ENCODE data around the gene DNAJB14. TPM values are rescaled to one million over a fixed set of nuclear protein-coding genes. Genes with fewer than 3 reads are reported as not detected.

DNAJB14 gene
- total RNA-seq, 1 experiment from 2014 or later: 52.5 TPM

DNA sequence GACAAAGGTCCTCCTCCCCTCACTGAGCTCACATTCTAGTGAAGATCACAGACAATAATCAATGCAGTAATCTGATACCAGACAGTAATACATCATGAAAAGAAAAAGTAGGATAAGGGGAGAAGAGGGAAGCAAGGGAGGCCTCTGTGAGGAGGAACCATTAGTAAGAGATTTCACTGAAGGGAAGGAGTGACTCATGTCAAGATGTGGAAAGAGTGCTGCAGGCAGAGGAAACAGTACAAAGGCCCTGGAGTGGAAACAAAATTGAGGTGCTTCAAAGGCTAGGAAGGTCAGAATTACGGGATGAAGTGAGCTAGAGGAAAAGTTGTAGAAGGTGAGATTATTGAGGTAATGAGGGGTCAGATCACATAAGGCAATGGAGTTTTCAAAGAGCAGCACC lies 90.3 kb downstream of the DNAJB14 start:
- ChIA-PET POLR2A (no interaction called here), CTCF (no interaction called here), RAD21 (ENCODE audit: low non-redundant PET in 1 of 2, low total read pairs in 2 of 2, uncharacterized antibody in 2 of 2, unreplicated experiment in 2 of 2) (no interaction called here)
- H3K27me3 ChIP-seq (ENCODE audit: insufficient read depth, low read length): no peaks in the 10 kb centered on the region
- H3K4me1 ChIP-seq (ENCODE audit: control insufficient read depth in 1 of 2, insufficient read depth in 2 of 2, low read length in 2 of 2): peaks cover 0 to 6% of the 10 kb centered on the region in 2 experiments; a peak in 1 of 4 replicates
- no peak overlapping the region for H3K27ac ChIP-seq (ENCODE audit: low read depth, low read length)
- H2AFZ ChIP-seq (ENCODE audit: low read depth, low read length, poor library complexity, severe bottlenecking): no peak overlapping the region
- H3K9ac ChIP-seq (ENCODE audit: low read length): no peak overlapping the region
- H3K4me2 ChIP-seq (ENCODE audit: low read length): no peak overlapping the region
- DNase-seq (ENCODE audit: low read depth, low spot score) (peak; percentile 4), ATAC-seq (no peak)
- no TSS peak for BruUV-seq (replicated peaks)
- H3K4me3 ChIP-seq (replicated peaks in 1 of 2; ENCODE audit: low read depth in 1 of 2, low read length in 2 of 2): no peak overlapping the region
- H3K9me3 ChIP-seq (ENCODE audit: control insufficient read depth in 1 of 2, insufficient read depth in 1 of 2, low read depth in 1 of 2, low read length in 2 of 2): no peaks in the 10 kb centered on the region
- no peaks in the 10 kb centered on the region for H3K9me2 ChIP-seq (ENCODE audit: insufficient read depth)
- H4K20me1 ChIP-seq (ENCODE audit: insufficient read depth): no peaks in the 10 kb centered on the region
- H3K36me3 ChIP-seq (ENCODE audit: control insufficient read depth in 1 of 2, insufficient read depth in 2 of 2, low read length in 2 of 2): no peaks in the 10 kb centered on the region
- intact Hi-C loops (cut with micrococcal nuclease): no loop called here
- TF ChIP-seq JUND (IDR thresholded peaks at IDR 0.05): peak; percentile 38; the same call in 1 of the 2 replicates
- TF ChIP-seq CBX3 (IDR thresholded peaks at IDR 0.05; ENCODE audit: low read depth): no peak
- peak; percentile 28; the same call in 1 of the 2 replicates for TF ChIP-seq SP1 (IDR thresholded peaks at IDR 0.05; ENCODE audit: low read depth)
- peak; percentile 35; the same call in 1 of the 2 replicates for TF ChIP-seq CEBPB (IDR thresholded peaks at IDR 0.05; ENCODE audit: low read depth)
- no peak for TF ChIP-seq CTCF (IDR thresholded peaks at IDR 0.05 in 2 of 3, conservative IDR thresholded peaks at IDR 0.05 in 1 of 3; ENCODE audit: borderline replicate concordance in 1 of 3, insufficient read depth in 1 of 3, low read depth in 2 of 3, low read length in 2 of 3)
- no peak for TF ChIP-seq SIN3A (IDR thresholded peaks at IDR 0.05; ENCODE audit: low read depth)
- peak; percentile 73 for TF ChIP-seq TCF7L2 (IDR thresholded peaks at IDR 0.05; ENCODE audit: borderline replicate concordance, extremely low read depth, insufficient read depth, insufficient read length)
- TF ChIP-seq, protein P1, sequence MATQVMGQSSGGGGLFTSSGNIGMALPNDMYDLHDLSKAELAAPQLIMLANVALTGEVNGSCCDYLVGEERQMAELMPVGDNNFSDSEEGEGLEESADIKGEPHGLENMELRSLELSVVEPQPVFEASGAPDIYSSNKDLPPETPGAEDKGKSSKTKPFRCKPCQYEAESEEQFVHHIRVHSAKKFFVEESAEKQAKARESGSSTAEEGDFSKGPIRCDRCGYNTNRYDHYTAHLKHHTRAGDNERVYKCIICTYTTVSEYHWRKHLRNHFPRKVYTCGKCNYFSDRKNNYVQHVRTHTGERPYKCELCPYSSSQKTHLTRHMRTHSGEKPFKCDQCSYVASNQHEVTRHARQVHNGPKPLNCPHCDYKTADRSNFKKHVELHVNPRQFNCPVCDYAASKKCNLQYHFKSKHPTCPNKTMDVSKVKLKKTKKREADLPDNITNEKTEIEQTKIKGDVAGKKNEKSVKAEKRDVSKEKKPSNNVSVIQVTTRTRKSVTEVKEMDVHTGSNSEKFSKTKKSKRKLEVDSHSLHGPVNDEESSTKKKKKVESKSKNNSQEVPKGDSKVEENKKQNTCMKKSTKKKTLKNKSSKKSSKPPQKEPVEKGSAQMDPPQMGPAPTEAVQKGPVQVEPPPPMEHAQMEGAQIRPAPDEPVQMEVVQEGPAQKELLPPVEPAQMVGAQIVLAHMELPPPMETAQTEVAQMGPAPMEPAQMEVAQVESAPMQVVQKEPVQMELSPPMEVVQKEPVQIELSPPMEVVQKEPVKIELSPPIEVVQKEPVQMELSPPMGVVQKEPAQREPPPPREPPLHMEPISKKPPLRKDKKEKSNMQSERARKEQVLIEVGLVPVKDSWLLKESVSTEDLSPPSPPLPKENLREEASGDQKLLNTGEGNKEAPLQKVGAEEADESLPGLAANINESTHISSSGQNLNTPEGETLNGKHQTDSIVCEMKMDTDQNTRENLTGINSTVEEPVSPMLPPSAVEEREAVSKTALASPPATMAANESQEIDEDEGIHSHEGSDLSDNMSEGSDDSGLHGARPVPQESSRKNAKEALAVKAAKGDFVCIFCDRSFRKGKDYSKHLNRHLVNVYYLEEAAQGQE (IDR thresholded peaks at IDR 0.05; ENCODE audit: low read depth): no peak
- no peak for TF ChIP-seq SRF (IDR thresholded peaks at IDR 0.05; ENCODE audit: low read depth)
- 0 out of 2 replicates have a peak, but pooled peaks have one; percentile 15 for TF ChIP-seq FOSL1 (IDR thresholded peaks at IDR 0.05; ENCODE audit: low read depth)
- TF ChIP-seq POLR2AphosphoS5 (IDR thresholded peaks at IDR 0.05; ENCODE audit: low read depth, low read length): no peak
- no peaks in the 10 kb centered on the region for H3K79me2 ChIP-seq (ENCODE audit: insufficient read depth, low read length)

Data from HCT116 (cell line).